T-helper 1 cell treated with Interleukin-12 subunit alpha and Interleukin-12 subunit beta and Interleukin-4 antibody, amounts not matched to agents 30 μg/mL and 1 μg/mL, for 36 hours (primary cell): Measurements from ENCODE around the gene MOB3C.

Source experiments
- H3K27ac Mint-ChIP-seq: one replicate; pipeline ENCODE4 v1.8.0; 2021; ENCODE audit warnings: mild to moderate bottlenecking, mixed read lengths
- H3K27me3 Mint-ChIP-seq: one replicate; pipeline ENCODE4 v1.8.0; 2021; ENCODE audit warnings: low read depth, mixed read lengths
- H3K36me3 Mint-ChIP-seq: one replicate; pipeline ENCODE4 v1.8.0; 2021; ENCODE audit warnings: low read depth, mixed read lengths
- H3K4me1 Mint-ChIP-seq: one replicate; pipeline ENCODE4 v1.8.0; 2021; ENCODE audit warnings: low read depth, mixed read lengths
- H3K4me3 Mint-ChIP-seq: one replicate; pipeline ENCODE4 v1.8.0; 2021; ENCODE audit warnings: mild to moderate bottlenecking, moderate library complexity, mixed read lengths
- H3K9me3 Mint-ChIP-seq: one replicate; pipeline ENCODE4 v1.8.0; 2021; ENCODE audit warnings: mixed read lengths

MOB3C gene

GRCh38 chr1:46603858-46604549 lies 12.6 kb downstream of the MOB3C start, which contains the start of gene MKNK1:
TSS of gene MKNK1 (minus strand) at chr1:46604268. CDS start at chr1:46583327, 20,941 bp downstream.
- H3K9me3 Mint-ChIP-seq = no peaks in the 10 kb centered on the region
- peak within 1 kb of the TSS; percentile 92 for H3K4me3 Mint-ChIP-seq
- peaks cover 64% of the 10 kb centered on the region for H3K4me1 Mint-ChIP-seq

GRCh38 chr1:46603481-46603857 lies 13.1 kb downstream of the MOB3C start:
- peak overlapping the region; percentile 89 for H3K27ac Mint-ChIP-seq
- peak overlapping the region; percentile 92 for H3K4me3 Mint-ChIP-seq
- H3K9me3 Mint-ChIP-seq = no peaks in the 10 kb centered on the region
- H3K36me3 Mint-ChIP-seq = peaks cover 41% of the 10 kb centered on the region
- H3K27me3 Mint-ChIP-seq = no peaks in the 10 kb centered on the region
- H3K4me1 Mint-ChIP-seq = peaks cover 69% of the 10 kb centered on the region

More at GRCh38 chr1:46603858-46604549, 12.6 kb downstream of the MOB3C start, which contains the start of gene MKNK1:
- H3K36me3 Mint-ChIP-seq = peaks cover 46% of the 10 kb centered on the region
- H3K27ac Mint-ChIP-seq = peak within 1 kb of the TSS; percentile 89
- no peaks in the 10 kb centered on the region for H3K27me3 Mint-ChIP-seq

GRCh38 chr1:46601257-46602007 lies 15.2 kb downstream of the MOB3C start:
- H3K4me1 Mint-ChIP-seq = peaks cover 78% of the 10 kb centered on the region
- no peak overlapping the region for H3K27ac Mint-ChIP-seq
- peak overlapping the region; percentile 79 for H3K4me3 Mint-ChIP-seq

GRCh38 chr1:46599059-46599970 lies 17.3 kb downstream of the MOB3C start:
- H3K4me3 Mint-ChIP-seq = peak overlapping the region; percentile 9
- H3K36me3 Mint-ChIP-seq = peaks cover 47% of the 10 kb centered on the region
- H3K9me3 Mint-ChIP-seq = no peaks in the 10 kb centered on the region
- no peaks in the 10 kb centered on the region for H3K27me3 Mint-ChIP-seq
- H3K27ac Mint-ChIP-seq = peak overlapping the region; percentile 27
- H3K4me1 Mint-ChIP-seq = peaks cover 75% of the 10 kb centered on the region

More at GRCh38 chr1:46601257-46602007, 15.2 kb downstream of the MOB3C start:
- peaks cover 43% of the 10 kb centered on the region for H3K36me3 Mint-ChIP-seq
- H3K27me3 Mint-ChIP-seq = no peaks in the 10 kb centered on the region
- no peaks in the 10 kb centered on the region for H3K9me3 Mint-ChIP-seq

GRCh38 chr1:46596846-46597245 lies 19.8 kb downstream of the MOB3C start:
- Mint-ChIP-seq H3K4me3 (no peak overlapping the region), H3K9me3 (no peaks in the 10 kb centered on the region), H3K27ac (peak overlapping the region; percentile 39), H3K27me3 (no peaks in the 10 kb centered on the region), H3K4me1 (peaks cover 83% of the 10 kb centered on the region), H3K36me3 (peaks cover 62% of the 10 kb centered on the region)

- H3K4me3 Mint-ChIP-seq = no peak overlapping the region
- peaks cover 63% of the 10 kb centered on the region for H3K36me3 Mint-ChIP-seq
- peak overlapping the region; percentile 21 for H3K27ac Mint-ChIP-seq
- peaks cover 82% of the 10 kb centered on the region for H3K4me1 Mint-ChIP-seq
- no peaks in the 10 kb centered on the region for H3K9me3 Mint-ChIP-seq
- H3K27me3 Mint-ChIP-seq = no peaks in the 10 kb centered on the region
These were observed 20.6 kb downstream of the MOB3C start for GRCh38 chr1:46596036-46596435.

GRCh38 chr1:46595127-46595526 lies 21.5 kb downstream of the MOB3C start:
- peaks cover 66% of the 10 kb centered on the region for H3K36me3 Mint-ChIP-seq
- peak overlapping the region; percentile 58 for H3K4me3 Mint-ChIP-seq
- H3K9me3 Mint-ChIP-seq = peaks cover 6% of the 10 kb centered on the region
- H3K4me1 Mint-ChIP-seq = peaks cover 81% of the 10 kb centered on the region
- H3K27ac Mint-ChIP-seq = peak overlapping the region; percentile 75
- no peaks in the 10 kb centered on the region for H3K27me3 Mint-ChIP-seq

GRCh38 chr1:46594063-46594462 lies 22.5 kb downstream of the MOB3C start:
- H3K9me3 Mint-ChIP-seq = peaks cover 17% of the 10 kb centered on the region
- peak overlapping the region; percentile 75 for H3K27ac Mint-ChIP-seq
- H3K27me3 Mint-ChIP-seq = no peaks in the 10 kb centered on the region
- peaks cover 74% of the 10 kb centered on the region for H3K36me3 Mint-ChIP-seq
- no peak overlapping the region for H3K4me3 Mint-ChIP-seq
- peaks cover 70% of the 10 kb centered on the region for H3K4me1 Mint-ChIP-seq

GRCh38 chr1:46592823-46593222 lies 23.8 kb downstream of the MOB3C start:
- H3K27me3 Mint-ChIP-seq = no peaks in the 10 kb centered on the region
- H3K4me3 Mint-ChIP-seq = no peak overlapping the region
- peaks cover 75% of the 10 kb centered on the region for H3K36me3 Mint-ChIP-seq
- peaks cover 20% of the 10 kb centered on the region for H3K9me3 Mint-ChIP-seq
- no peak overlapping the region for H3K27ac Mint-ChIP-seq
- peaks cover 62% of the 10 kb centered on the region for H3K4me1 Mint-ChIP-seq

GRCh38 chr1:46589529-46589928 lies 27.1 kb downstream of the MOB3C start:
- H3K36me3 Mint-ChIP-seq = peaks cover 68% of the 10 kb centered on the region

GRCh38 chr1:46587069-46587468 lies 29.5 kb downstream of the MOB3C start:
- Mint-ChIP-seq H3K27me3 (no peaks in the 10 kb centered on the region), H3K27ac (no peak overlapping the region), H3K4me1 (peaks cover 42% of the 10 kb centered on the region), H3K4me3 (no peak overlapping the region), H3K36me3 (peaks cover 64% of the 10 kb centered on the region), H3K9me3 (peaks cover 20% of the 10 kb centered on the region)

More at GRCh38 chr1:46589529-46589928, 27.1 kb downstream of the MOB3C start:
- H3K4me1 Mint-ChIP-seq = peaks cover 40% of the 10 kb centered on the region
- no peaks in the 10 kb centered on the region for H3K27me3 Mint-ChIP-seq
- no peak overlapping the region for H3K27ac Mint-ChIP-seq
- peaks cover 20% of the 10 kb centered on the region for H3K9me3 Mint-ChIP-seq
- no peak overlapping the region for H3K4me3 Mint-ChIP-seq

- Mint-ChIP-seq H3K27me3 (no peaks in the 10 kb centered on the region), H3K4me1 (peaks cover 39% of the 10 kb centered on the region), H3K27ac (no peak overlapping the region), H3K9me3 (peaks cover 15% of the 10 kb centered on the region), H3K36me3 (peaks cover 52% of the 10 kb centered on the region), H3K4me3 (no peak overlapping the region)
These were observed 31.2 kb downstream of the MOB3C start for GRCh38 chr1:46585312-46585938.

- H3K4me1 Mint-ChIP-seq = peaks cover 45% of the 10 kb centered on the region
- peaks cover 47% of the 10 kb centered on the region for H3K36me3 Mint-ChIP-seq
These were observed 33.1 kb downstream of the MOB3C start for GRCh38 chr1:46583494-46583893.

GRCh38 chr1:46582972-46583371 lies 33.6 kb downstream of the MOB3C start:
- Mint-ChIP-seq H3K4me1 (peaks cover 47% of the 10 kb centered on the region), H3K36me3 (peaks cover 51% of the 10 kb centered on the region), H3K27ac (peak overlapping the region; percentile 96), H3K4me3 (no peak overlapping the region), H3K27me3 (no peaks in the 10 kb centered on the region), H3K9me3 (no peaks in the 10 kb centered on the region)

More at GRCh38 chr1:46583494-46583893, 33.1 kb downstream of the MOB3C start:
- Mint-ChIP-seq H3K27ac (peak overlapping the region; percentile 96), H3K9me3 (no peaks in the 10 kb centered on the region), H3K4me3 (no peak overlapping the region), H3K27me3 (no peaks in the 10 kb centered on the region)
